HG02852 (cell line): ENCODE measurements around the gene KIF5A.
"Not testable (repeated sequence)": the region's sequence is repeated elsewhere in the genome, so short reads cannot be mapped to it uniquely, and the experiment has no call there.

Source experiments
- ATAC-seq: cut with Tn5 transposase; IDR thresholded peaks from one replicate; pipeline ENCODE4 v1.9.1; 2021; ENCODE audit warnings: mild to moderate bottlenecking, moderate library complexity; ENCODE audit not compliant: unreplicated experiment

Gene KIF5A

GRCh38 chr12:57617942-57618341 lies 68.1 kb downstream of the KIF5A start:
- ATAC-seq = no peak

DNA sequence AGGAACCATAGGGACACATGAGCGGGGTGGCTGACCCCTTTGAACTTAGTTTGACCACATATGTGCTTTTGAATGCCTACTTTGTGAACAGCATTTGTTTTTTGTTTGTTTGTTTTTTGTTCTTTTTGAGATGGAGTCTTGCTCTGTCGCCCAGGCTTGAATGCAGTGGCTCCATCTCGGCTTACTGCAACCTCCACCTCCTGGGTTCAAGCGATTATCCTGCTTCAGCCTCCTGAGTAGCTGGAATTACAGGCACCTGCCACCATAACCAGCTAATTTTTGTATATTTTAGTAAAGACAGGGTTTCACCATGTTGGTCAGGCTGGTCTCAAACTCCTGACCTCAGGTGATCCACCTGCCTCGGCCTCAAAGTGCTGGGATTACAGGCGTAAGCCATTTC lies 68.6 kb downstream of the KIF5A start:
- not testable (repeated sequence) for ATAC-seq

DNA sequence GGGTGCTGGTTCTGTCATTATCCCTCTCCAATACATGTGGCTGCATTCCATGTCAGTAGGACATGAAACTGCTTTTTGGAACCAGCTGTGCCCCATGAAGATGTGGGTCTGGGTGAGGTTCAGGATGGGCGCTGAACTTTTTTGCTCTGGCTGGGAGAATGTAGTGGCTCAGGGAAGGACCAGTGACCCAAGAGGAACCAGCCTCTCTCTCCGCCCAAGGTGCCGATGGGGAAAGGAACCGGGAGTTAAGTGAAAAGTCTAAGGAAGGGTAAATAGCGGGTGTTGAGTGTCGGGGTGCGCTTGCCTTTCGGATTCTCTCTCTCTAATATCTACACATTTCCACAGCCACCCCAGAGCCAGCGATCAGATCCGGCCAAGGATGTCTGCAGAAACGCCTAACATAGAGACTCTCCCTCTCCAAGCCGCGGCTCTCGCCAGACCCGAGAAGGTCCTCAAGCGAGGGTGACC lies 69.2 kb downstream of the KIF5A start:
- ATAC-seq = no peak

DNA sequence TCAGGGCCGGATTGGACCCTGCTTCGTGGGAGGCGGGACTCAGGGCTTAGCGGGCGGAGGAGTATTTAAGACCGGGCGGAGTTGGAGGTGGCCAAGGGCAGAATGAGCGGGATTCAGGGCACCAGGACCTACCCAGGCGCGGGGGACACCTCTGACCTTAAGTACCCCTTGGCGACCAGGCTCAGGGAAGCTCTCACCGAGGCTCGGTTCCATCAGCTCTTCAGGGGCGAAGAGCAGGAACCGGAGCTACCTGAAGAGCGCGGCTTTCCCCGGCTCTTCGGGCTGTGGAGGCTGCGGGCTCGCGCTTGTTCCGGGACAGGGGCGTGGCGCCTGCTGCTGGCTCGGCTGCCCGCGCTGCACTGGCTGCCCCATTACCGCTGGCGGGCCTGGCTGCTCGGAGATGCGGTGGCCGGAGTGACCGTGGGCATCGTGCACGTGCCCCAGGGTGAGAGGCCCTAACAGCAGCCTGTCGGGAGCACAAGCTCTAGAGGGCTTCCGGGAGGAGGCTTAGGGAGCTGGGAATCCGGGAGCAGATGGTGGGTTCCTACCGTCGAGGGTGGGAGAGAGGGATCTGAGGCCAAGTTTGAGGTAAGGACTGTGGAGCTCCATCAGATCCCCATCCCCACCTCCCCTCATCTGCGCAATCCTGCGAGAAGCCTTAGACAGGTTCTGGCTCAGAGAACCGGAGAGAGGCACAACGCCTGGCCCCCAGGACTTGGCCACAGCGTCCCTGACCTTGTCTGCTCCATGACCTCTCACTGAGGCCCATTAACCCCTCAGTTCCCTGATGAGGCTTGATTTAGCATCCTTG lies 69.8 kb downstream of the KIF5A start:
- no peak for ATAC-seq

DNA sequence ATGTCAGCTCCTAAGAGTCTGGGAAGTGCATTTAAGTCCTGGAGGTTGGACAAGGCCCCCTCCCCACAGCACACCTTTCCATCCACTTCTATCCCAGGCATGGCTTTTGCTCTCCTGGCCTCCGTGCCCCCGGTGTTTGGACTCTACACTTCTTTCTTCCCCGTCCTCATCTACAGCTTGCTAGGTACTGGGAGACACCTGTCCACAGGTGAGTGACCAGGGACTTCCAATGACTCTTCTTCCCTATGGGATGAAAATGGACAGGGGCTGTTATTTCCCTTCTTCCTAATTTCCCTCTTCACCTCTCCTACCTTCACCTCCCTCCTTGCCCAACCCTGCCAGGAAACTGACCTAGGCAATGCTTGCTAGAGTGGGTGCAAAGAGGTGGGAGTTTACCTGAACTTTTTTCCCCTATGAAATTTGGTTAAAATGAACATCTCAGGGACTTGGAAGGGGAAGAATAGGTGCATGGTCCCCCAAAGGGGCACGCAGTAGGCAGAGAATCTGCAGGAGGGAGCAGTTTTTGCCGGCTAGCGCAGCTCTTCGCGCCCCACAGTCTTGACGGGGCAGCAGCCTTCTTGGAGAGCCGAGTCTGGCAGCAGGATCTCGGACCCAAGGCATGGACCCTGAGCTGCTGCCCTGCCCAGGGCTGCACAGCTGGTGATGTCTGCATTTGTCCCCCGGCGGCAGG lies 70.5 kb downstream of the KIF5A start:
- no peak for ATAC-seq

- ATAC-seq = no peak
Observed at GRCh38 chr12:57620936-57621496, 71.2 kb downstream of the KIF5A start.

DNA sequence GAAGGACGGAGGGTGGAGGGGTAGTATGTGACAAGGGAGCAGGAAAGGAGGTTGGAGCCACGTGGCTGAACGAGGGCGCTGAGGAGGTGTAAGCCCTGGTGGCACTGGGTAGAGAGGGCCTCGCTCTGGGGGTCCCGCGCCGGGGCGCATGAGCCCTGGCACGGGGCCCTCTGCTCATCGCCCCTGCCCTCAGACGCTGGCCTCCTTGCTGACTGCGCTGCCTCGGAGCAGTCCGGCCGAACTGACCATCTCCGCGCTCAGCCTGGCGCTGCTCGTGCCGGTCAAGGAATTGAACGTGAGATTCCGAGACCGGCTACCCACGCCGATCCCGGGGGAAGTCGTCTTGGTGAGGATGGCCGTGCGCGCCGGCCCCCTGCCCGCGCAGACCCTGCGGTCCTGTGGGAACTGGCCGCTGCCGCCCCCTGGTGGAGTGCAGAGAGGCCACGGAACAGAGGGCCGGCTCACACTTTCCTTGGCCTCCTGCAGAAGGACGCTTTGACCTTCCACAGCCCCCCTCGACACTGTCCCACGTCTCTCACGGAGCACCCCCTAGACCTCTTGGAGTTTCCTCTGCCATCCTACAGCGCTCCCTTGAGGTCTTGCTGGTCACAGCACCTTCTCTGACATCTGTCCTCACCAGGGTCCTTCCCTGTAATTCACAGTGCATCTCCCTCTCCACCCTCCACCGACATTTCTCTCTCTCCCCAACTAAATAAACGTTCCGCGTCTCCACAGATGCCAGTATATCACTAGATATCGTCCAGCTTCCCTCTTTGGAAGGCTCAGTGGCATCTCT lies 71.9 kb downstream of the KIF5A start:
- ATAC-seq = no peak

DNA sequence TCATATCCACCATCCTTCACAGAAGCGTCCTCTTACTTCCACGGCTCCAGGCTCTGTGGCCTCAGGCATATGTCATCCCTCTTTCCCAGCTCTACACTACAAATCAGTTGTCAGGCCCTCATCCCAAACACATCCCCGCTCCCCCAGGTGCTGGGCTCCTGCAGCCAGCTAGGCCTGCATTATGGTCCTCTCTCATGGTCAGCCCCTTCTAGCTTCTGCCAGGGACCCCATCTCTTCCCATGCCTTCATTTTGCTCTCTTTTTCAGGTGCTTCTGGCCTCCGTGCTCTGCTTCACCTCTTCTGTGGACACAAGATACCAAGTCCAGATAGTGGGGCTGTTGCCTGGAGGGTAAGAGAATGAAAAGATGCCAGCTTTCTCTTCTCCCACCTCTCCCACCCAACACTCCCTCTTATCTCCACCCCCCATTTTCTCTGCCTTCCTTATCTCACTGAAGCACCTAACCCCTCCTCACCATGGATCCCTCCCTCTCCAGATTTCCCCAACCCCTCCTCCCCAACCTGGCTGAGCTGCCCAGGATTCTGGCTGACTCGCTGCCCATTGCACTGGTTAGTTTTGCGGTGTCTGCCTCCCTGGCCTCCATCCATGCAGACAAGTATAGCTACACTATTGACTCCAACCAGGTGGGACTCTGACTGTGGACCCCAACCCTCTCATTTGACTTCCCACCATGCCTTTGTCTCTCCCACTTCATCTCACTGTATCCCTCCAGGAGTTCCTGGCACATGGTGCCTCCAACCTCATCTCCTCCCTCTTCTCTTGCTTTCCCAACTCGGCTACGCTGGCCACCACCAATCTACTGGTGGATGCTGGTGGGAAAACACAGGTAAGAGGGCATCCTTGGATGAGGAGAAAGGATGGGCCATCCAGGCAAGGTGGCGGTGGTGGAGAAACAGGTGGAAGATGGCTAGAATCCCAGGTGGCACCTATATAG lies 72.7 kb downstream of the KIF5A start:
- ATAC-seq = no peak

DNA sequence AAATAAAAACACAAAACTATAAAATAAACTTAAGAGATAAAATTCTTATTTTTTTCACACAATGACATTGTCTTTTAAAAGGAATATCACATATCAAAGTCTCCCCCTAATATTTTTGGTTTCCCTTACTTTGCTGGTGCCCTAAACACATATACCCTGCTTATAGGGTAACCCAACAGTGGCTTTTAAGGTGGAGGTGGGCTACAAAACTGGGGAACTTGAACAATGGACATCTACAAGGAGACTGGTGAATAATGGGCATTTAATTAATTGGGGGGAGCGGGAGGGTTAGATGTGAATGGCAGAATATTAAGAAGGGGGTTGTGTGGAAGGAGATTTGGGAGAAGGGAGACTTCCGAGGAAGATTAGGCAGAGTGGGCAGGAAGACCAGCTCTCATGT lies 73.5 kb downstream of the KIF5A start:
- ATAC-seq = no peak

DNA sequence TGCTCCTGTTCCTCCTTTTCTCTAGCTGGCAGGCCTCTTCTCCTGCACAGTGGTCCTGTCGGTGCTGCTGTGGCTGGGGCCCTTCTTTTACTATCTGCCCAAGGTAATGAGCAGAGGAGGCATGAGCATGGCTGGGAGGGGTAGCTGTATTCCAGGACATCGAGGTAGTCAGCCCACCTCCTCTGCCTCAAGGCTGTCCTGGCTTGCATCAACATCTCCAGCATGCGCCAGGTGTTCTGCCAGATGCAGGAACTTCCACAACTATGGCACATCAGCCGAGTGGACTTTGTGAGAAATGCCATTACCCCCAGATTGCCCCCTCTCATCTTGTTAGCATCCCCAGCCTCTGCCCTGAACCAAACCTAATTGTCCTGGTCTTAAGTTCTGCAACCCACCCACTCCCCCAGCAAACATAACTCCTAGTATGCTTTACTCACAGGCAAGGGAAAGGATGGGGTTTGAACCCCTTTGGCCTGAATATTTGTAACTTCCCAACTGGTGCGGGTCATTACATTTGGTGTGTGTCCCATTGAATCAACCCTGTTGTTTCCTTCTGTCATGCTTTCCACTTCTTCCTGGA lies 74.1 kb downstream of the KIF5A start:
- ATAC-seq = no peak

DNA sequence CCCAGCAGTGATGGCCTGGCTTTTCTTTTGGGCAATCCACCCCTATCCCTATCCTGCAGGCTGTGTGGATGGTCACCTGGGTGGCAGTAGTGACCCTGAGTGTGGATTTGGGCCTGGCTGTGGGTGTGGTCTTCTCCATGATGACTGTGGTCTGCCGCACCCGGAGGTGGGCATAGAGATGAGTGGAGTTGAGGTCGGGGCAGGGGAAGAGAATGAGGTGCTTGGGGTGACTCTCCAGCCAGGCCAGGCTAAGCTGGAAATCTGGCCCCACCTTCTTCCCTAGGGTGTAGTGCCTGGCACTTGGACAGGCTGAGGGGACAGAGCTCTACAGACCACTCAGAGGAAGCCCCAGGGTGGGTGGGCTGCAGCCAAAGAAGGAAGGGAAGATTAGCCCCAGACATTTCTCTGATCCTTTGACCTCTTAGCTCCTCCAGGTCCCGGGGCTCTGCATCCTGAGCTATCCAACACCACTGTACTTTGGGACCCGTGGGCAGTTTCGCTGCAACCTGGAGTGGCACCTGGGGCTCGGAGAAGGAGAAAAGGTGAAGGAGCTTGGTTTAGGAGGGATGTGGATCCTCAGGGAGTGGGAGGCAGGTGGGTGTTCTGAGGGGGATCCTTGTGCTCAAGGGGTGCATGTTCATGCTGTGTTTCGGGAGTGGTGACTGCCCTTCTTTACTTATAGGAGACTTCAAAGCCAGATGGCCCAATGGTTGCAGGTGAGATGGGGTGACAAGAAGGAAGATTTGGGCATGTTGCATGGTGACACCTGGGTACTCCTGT lies 74.8 kb downstream of the KIF5A start:
- ATAC-seq = no peak

DNA sequence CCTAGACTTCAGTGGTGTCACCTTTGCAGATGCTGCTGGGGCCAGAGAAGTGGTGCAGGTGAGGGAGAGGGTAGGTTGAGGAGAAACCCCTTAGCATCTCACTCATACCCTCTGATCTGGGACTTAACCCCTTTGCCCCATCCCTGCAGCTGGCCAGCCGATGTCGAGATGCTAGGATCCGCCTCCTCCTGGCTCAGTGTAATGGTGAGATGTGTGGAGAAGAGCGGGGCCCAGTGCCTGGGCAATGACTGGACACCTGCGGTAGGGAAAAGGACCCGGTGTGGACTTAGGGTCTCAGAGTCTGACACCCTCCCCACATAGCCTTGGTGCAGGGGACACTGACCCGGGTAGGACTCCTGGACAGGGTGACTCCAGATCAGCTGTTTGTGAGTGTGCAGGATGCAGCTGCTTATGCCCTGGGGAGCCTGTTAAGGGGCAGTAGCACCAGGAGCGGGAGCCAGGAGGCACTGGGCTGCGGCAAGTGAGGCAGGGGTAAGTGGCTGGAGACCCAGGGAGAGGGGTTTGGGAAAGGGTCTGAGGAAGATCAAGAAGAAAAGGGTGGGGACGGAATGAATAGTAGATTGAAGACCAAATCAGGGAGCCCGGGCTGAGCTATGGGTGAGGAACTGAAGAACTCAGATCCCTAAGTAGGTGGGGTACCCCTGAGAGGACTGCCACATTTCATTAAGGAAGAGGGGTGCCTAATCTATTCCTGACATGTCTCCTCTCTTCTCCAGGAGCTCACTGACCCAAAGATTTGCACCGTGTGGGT lies 75.6 kb downstream of the KIF5A start:
- ATAC-seq = no peak

GRCh38 chr12:57626111-57626920 lies 76.5 kb downstream of the KIF5A start:
- no peak for ATAC-seq

DNA sequence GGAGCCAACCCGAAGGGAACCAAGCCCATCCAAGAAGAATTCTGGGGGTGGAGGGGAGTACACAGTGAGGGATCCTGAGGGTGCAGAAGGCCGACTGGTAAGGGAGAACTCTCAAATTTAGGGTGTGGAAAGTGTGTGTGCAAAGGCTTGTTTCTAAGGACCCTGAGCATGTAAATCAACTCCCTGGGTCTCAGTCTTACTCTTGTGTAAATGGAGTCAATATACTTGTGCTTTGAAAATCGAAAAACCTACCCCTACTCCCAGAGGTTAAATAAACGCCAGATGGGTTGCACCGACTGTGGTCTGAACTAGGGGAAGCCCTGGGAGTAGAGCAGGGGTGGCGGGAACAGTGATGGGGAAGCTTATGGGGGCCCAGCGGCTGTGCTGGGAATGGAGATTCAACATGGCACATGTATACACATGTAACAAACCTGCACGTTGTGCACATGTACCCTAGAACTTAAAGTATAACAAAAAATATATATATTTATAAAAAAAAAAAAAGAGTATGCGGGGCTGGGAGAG lies 77.1 kb downstream of the KIF5A start:
- no peak for ATAC-seq

DNA sequence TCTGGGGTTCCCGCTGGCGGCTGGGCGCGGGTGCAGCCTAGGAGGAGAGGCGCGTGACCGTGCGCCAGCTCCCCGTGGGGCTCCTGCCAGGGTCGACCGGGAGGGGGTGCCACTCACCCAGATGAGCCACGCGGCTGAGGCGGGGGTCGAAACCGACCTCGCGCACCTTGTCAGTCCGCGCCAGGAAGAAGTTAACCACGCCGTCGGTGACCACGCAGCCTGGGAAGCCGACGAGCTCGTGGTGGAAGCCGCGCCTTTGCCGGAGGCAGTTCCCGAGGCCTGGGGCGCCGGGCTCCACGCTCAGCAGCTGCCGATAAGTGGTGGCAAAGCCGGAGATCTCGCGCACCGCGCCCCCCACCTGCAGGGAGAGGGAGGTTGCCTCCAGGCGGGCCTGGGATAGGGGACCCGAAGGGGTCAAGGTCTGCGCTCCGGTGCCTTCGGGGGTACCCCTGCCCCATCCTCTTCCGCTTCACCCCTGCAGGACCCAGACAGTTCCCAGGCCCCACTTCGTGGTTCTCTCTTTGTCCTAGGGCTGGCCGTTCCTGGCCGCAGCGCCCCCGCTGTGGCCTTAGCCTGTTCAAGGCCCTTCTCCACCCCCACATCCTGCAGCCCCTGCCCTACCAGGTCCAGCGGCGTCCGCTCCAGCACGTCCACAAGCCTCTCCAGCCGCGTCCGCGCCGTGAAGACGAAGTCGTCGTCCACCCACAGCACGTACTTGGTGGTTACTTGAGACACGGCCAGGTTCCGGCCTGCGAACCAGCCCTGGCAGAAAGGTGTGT lies 77.8 kb downstream of the KIF5A start:
- ATAC-seq = no peak
